ENCODE results near the gene CEACAM8. TPM values are rescaled to one million over a fixed set of nuclear protein-coding genes. Genes with fewer than 3 reads are reported as not detected.
"Not testable (repeated sequence)": the region's sequence is repeated elsewhere in the genome, so short reads cannot be mapped to it uniquely, and the experiment has no call there.

Gene CEACAM8
- total RNA-seq, 4 donors from 2014 or later = 0.32 to 1.5 TPM; not detected in 2

DNA sequence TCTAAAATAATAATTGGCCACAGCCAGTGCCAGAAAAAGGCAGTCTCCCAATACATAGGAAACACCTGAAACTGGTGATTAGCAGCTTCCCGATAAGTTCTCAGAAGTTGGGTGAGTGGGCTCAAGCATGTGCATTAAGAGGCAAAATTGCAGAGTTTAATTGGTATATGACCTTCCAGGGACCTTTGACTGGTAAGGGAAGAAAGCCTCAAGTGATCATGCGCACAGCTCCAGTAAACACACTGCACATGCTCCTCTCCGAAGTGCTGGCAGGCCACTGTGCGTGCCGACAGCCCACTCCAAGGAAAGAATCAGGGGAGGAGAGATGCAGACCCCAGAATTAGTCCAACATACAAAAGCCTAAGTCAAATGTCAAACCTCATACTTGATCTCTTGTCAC is 18.9 kb upstream of the CEACAM8 start:
- Histone ChIP-seq H3K9me3 (no peaks in the 10 kb centered on the region), H3K27ac (no peak overlapping the region), H3K4me1 (no peaks in the 10 kb centered on the region), H3K4me3 (no peak overlapping the region), H3K27me3 (peaks cover 50% of the 10 kb centered on the region), H3K36me3 (no peaks in the 10 kb centered on the region)
- DNase-seq = no peak
- 61 to 80% methylated on average over 2 to 5 of the region's 5 CpGs for WGBS, 2 donors (ENCODE audit: low coverage in 1 of 2)
- in situ Hi-C loops (cut with MboI; ENCODE audit: low pct_ligation_motif_present in 1 of 4, low pct_unique_long_range_greater_than_20kb in 1 of 4, low sequenced_read_pairs in 3 of 4) = no loop called here
- intact Hi-C loops (cut with DNase I; ENCODE audit: low total_unique reads) = no loop called here
- TF ChIP-seq CTCF (IDR thresholded peaks at IDR 0.05) (no peak), EP300 (IDR thresholded peaks at IDR 0.05; ENCODE audit: low read depth) (no peak), POLR2AphosphoS5 (IDR thresholded peaks at IDR 0.05) (no peak), POLR2A (IDR thresholded peaks at IDR 0.05) (no peak)

DNA sequence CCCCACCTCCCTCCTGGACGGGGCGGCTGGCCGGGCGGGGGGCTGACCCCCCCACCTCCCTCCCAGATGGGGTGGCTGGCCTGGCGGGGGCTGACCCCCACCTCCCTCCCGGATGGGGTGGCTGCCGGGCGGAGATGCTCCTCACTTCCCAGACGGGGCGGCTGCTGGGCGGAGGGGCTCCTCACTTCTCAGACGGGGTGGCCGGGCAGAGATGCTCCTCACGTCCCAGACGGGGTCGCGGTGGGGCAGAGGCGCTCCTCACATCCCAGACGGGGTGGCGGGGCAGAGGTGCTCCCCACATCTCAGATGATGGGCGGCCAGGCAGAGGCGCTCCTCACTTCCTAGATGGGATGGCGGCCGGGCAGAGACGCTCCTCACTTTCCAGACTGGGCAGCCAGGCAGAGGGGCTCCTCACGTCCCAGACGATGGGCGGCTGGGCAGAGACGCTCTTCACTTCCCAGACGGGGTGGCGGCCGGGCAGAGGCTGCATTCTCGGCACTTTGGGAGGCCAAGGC is 15.7 kb upstream of the CEACAM8 start:
- H3K9me3 ChIP-seq; H3K36me3 ChIP-seq; H3K4me1 ChIP-seq; DNase-seq; H3K27ac ChIP-seq; intact Hi-C loops (cut with DNase I; ENCODE audit: low total_unique reads); in situ Hi-C loops (cut with MboI; ENCODE audit: low pct_ligation_motif_present in 1 of 4, low pct_unique_long_range_greater_than_20kb in 1 of 4, low sequenced_read_pairs in 3 of 4); H3K4me3 ChIP-seq: not testable (repeated sequence)
- 94% methylated on average over 17 of the region's 33 CpGs; no CpG with 5 or more reads in 1 of the 2 donors for WGBS, 2 donors (ENCODE audit: low coverage in 1 of 2)
- H3K27me3 ChIP-seq = peaks cover 42% of the 10 kb centered on the region

- Histone ChIP-seq H3K9me3 (no peaks in the 10 kb centered on the region), H3K4me3 (no peak overlapping the region), H3K4me1 (no peaks in the 10 kb centered on the region), H3K36me3 (no peaks in the 10 kb centered on the region), H3K27me3 (peaks cover 21% of the 10 kb centered on the region), H3K27ac (no peak overlapping the region)
- DNase-seq = peak; percentile 73
- in situ Hi-C loops (cut with MboI; ENCODE audit: low pct_ligation_motif_present in 1 of 4, low pct_unique_long_range_greater_than_20kb in 1 of 4, low sequenced_read_pairs in 3 of 4) (loop anchor here in 1 of 4 donors (10.0 kb wide), 1 partner anchor 52 kb away; no protein-coding TSS in a partner anchor), intact Hi-C loops (cut with DNase I; ENCODE audit: low total_unique reads) (no loop called here)
- WGBS, 2 donors (ENCODE audit: low coverage in 1 of 2) = 0 to 35% methylated on average over 1 to 14 of the region's 14 CpGs
- TF ChIP-seq CTCF (IDR thresholded peaks at IDR 0.05) (peak; percentile 34 to 70 (median 60)), POLR2AphosphoS5 (IDR thresholded peaks at IDR 0.05) (no peak), POLR2A (IDR thresholded peaks at IDR 0.05) (no peak), EP300 (IDR thresholded peaks at IDR 0.05; ENCODE audit: low read depth) (no peak)
These were observed 12.1 kb upstream of the CEACAM8 start for GRCh38 chr19:42606660-42607351.

- no peak for DNase-seq
- TF ChIP-seq EP300 (IDR thresholded peaks at IDR 0.05; ENCODE audit: low read depth) (no peak), CTCF (IDR thresholded peaks at IDR 0.05) (no peak)
- H3K27me3 ChIP-seq = peaks cover 14% of the 10 kb centered on the region
- no peaks in the 10 kb centered on the region for H3K9me3 ChIP-seq
- 24% methylated on average over 4 of the region's 5 CpGs; no CpG with 5 or more reads in 1 of the 2 donors for WGBS, 2 donors (ENCODE audit: low coverage in 1 of 2)
- H3K4me3 ChIP-seq = no peak overlapping the region
- no peaks in the 10 kb centered on the region for H3K4me1 ChIP-seq
- H3K27ac ChIP-seq = no peak overlapping the region
- intact Hi-C loops (cut with DNase I; ENCODE audit: low total_unique reads) = no loop called here
- H3K36me3 ChIP-seq = no peaks in the 10 kb centered on the region
- in situ Hi-C loops (cut with MboI; ENCODE audit: low pct_ligation_motif_present in 1 of 4, low pct_unique_long_range_greater_than_20kb in 1 of 4, low sequenced_read_pairs in 3 of 4) = loop anchor here in 1 of 4 donors (10.0 kb wide), 1 partner anchor 47 kb away; no protein-coding TSS in a partner anchor
These were observed 7.2 kb upstream of the CEACAM8 start for GRCh38 chr19:42601811-42602443.

Measured in transverse colon (tissue), 4 donors.